Caco-2 (cell line): ENCODE results near the gene HACD2. TPM values are rescaled to one million over a fixed set of nuclear protein-coding genes. Genes with fewer than 3 reads are reported as not detected.

Experiments
- BruUV-seq: library from RNA; stranded (reverse); fragments of 400-500 nt; replicated peaks from 2 replicates; lab custom pipeline; 2021; lab: Mats Ljungman, UMichigan
- CTCF ChIA-PET: fragments of 300-600 bp; sonication (Branson Sonifier 250); formaldehyde crosslinking; loops from one replicate; lab custom pipeline; 2022; ENCODE audit warnings: antibody characterized with exemption; lab: Charles Lee
- POLR2A ChIA-PET: fragments of 300-600 bp; sonication (Branson Sonifier 250); formaldehyde crosslinking; loops from one replicate; lab custom pipeline; 2022; ENCODE audit warnings: antibody characterized with exemption; lab: Charles Lee
- DNase-seq, 2 experiments: peaks; one replicate each; pipeline versions ENCODE4 v3.0.0 to v3.0.0-alpha.2; 2020 to 2022
- H3K27me3 ChIP-seq: replicated peaks from 2 replicates; pipeline ENCODE4 v1.6.0; 2011; ENCODE audit warnings: low read length; ENCODE audit not compliant: control insufficient read depth, insufficient read depth
- H3K36me3 ChIP-seq: 2 replicates; pipeline ENCODE4 v1.5.1; 2011; ENCODE audit warnings: low read length; ENCODE audit not compliant: control insufficient read depth, insufficient read depth
- H3K4me1 ChIP-seq: fragments of 250-450 bp; sonication (Bioruptor Pico); 2 replicates; pipeline ENCODE4 v1.5.1; 2020; ENCODE audit warnings: mild to moderate bottlenecking
- H3K4me3 ChIP-seq: 2 replicates; pipeline ENCODE4 v1.5.1; 2011; ENCODE audit warnings: low read depth, mild to moderate bottlenecking, control low read depth, low read length
- H3K9me3 ChIP-seq: fragments of 250-450 bp; sonication (Bioruptor Pico); 2 replicates; pipeline ENCODE4 v1.5.1; 2020; ENCODE audit warnings: mild to moderate bottlenecking, moderate library complexity
- H3K27ac Mint-ChIP-seq: one replicate; pipeline ENCODE4 v1.8.0; 2022; ENCODE audit warnings: mixed read lengths; ENCODE audit not compliant: unreplicated experiment
- H3K27me3 Mint-ChIP-seq: one replicate; pipeline ENCODE4 v1.8.0; 2022; ENCODE audit warnings: mixed read lengths; ENCODE audit not compliant: insufficient read depth, unreplicated experiment
- H3K36me3 Mint-ChIP-seq: one replicate; pipeline ENCODE4 v1.8.0; 2022; ENCODE audit warnings: mild to moderate bottlenecking, mixed read lengths; ENCODE audit not compliant: insufficient read depth, unreplicated experiment
- H3K4me1 Mint-ChIP-seq: one replicate; pipeline ENCODE4 v1.8.0; 2022; ENCODE audit warnings: low read depth, mixed read lengths; ENCODE audit not compliant: unreplicated experiment
- H3K4me3 Mint-ChIP-seq: one replicate; pipeline ENCODE4 v1.8.0; 2022; ENCODE audit warnings: mild to moderate bottlenecking, moderate library complexity, mixed read lengths; ENCODE audit not compliant: unreplicated experiment
- H3K9me3 Mint-ChIP-seq: one replicate; pipeline ENCODE4 v1.8.0; 2022; ENCODE audit warnings: mixed read lengths; ENCODE audit not compliant: unreplicated experiment
- intact Hi-C: fragments of 100-400 bp; cut with micrococcal nuclease; formaldehyde crosslinking; loops from one replicate; pipeline ENCODE4 v1.10.0; 2022; ENCODE audit not compliant: unreplicated experiment
- total RNA-seq: library from RNA; stranded (reverse); gene quantifications from 2 replicates; pipeline ENCODE4 v1.2.3, GENCODE V29; 2022
- TF ChIP-seq, protein P1 (sequence below), 2 experiments: fragments of 200-600 bp in 1 of 2; IDR thresholded peaks; 1 replicate in 1 of 2; 2 replicates in 1 of 2; pipeline versions ENCODE4 v1.5.1 to v1.8.0; 2011 to 2022; ENCODE audit warnings: antibody characterized with exemption in 1 of 2, control low read depth in 1 of 2, inconsistent platforms in 1 of 2, low read depth in 1 of 2, low read length in 1 of 2, mild to moderate bottlenecking in 1 of 2, moderate library complexity in 1 of 2; ENCODE audit not compliant: insufficient read depth in 1 of 2, severe bottlenecking in 1 of 2, unreplicated experiment in 1 of 2

Gene HACD2
- total RNA-seq, 1 experiment from 2014 or later, result 92.5 TPM

DNA sequence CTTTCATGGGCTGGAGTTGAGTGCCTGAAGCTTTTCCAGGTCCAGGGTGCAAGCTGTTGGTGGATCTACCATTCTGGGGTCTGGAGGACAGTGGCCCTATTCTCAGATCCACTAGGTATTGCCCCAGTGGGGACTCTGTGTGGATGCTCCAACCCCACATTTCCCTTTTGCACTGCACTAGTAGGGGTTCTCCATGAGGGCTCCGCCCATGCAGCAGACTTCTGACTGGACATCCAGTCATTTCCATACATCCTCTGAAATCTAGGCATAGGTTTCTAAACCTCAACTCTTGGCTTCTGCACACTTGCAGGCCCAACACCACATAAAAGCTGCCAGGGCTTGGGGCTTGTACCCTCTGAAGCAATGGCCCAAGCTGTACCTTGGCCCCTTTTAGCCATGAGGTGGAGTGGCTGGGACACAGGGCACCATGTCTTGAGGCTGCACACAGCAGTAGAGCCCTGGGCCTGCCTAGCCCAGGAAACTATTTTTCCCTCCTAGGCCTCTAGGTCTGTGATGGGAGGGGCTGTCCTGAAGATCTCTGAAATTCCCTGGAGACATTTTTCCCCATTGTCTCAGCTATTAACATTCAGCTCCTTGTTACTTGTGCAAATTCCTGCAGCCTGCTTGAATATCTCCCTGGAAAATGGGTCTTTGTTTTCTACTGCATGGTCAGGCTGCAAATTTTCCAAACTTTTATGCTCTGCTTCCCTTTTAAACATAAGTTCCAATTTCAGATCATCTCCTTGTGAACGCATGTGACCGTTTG lies 6.0 kb upstream of the HACD2 start:
- H3K27me3 ChIP-seq, result no peaks in the 10 kb centered on the region
- H3K36me3 ChIP-seq, result peaks cover 2% of the 10 kb centered on the region; the same call in 1 of the 2 replicates
- TF ChIP-seq, protein P1, sequence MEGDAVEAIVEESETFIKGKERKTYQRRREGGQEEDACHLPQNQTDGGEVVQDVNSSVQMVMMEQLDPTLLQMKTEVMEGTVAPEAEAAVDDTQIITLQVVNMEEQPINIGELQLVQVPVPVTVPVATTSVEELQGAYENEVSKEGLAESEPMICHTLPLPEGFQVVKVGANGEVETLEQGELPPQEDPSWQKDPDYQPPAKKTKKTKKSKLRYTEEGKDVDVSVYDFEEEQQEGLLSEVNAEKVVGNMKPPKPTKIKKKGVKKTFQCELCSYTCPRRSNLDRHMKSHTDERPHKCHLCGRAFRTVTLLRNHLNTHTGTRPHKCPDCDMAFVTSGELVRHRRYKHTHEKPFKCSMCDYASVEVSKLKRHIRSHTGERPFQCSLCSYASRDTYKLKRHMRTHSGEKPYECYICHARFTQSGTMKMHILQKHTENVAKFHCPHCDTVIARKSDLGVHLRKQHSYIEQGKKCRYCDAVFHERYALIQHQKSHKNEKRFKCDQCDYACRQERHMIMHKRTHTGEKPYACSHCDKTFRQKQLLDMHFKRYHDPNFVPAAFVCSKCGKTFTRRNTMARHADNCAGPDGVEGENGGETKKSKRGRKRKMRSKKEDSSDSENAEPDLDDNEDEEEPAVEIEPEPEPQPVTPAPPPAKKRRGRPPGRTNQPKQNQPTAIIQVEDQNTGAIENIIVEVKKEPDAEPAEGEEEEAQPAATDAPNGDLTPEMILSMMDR (IDR thresholded peaks at IDR 0.05; ENCODE audit: insufficient read depth in 1 of 2, low read depth in 1 of 2, low read length in 1 of 2, severe bottlenecking in 1 of 2, unreplicated experiment in 1 of 2), result no peak
- DNase-seq, result peak in 1 of 2 experiments; percentile 15
- no peak overlapping the region for H3K4me3 ChIP-seq
- peaks cover 39% of the 10 kb centered on the region for H3K9me3 ChIP-seq
- ChIA-PET CTCF (no interaction called here), POLR2A (no interaction called here)
- Mint-ChIP-seq H3K27ac (no peak overlapping the region), H3K4me3 (no peak overlapping the region), H3K9me3 (peaks cover 22% of the 10 kb centered on the region), H3K27me3 (no peaks in the 10 kb centered on the region), H3K36me3 (no peaks in the 10 kb centered on the region), H3K4me1 (no peaks in the 10 kb centered on the region)
- BruUV-seq, result no TSS peak
- peaks cover 16% of the 10 kb centered on the region for H3K4me1 ChIP-seq
- intact Hi-C loops, result no loop called here

DNA sequence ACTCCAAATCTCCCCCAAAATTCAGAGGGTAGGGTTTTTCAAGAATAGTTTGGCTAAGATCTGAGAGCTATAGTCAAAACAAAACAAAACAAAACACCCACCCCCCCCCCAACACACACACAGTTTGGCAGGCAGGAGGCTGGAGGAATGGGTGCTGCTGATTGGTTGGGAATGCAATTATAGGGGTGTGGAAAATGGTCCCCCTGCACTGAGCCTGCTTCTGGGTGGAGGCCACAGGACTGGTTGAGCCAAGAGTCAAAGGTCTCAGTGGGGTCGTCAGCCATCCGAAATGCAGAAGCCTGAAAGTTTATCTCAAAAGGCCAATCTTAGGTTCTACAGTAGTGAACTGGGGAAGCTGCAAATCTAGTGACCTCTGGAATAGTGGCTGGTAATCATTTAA lies 2.5 kb upstream of the HACD2 start:
- Histone ChIP-seq H3K4me1 (peaks cover 22% of the 10 kb centered on the region), H3K9me3 (peaks cover 39% of the 10 kb centered on the region), H3K36me3 (peaks cover 2% of the 10 kb centered on the region), H3K27me3 (no peaks in the 10 kb centered on the region), H3K4me3 (no peak overlapping the region)
- POLR2A ChIA-PET, result interaction anchor here (2.8 kb wide), 1 partner anchor 19 kb away, joined by 22 read pairs; no protein-coding TSS in a partner anchor
- intact Hi-C loops, result no loop called here
- peaks cover 16% of the 10 kb centered on the region for H3K9me3 Mint-ChIP-seq
- H3K4me3 Mint-ChIP-seq, result no peak overlapping the region
- peak overlapping the region; percentile 73 for H3K27ac Mint-ChIP-seq
- peak; percentile 9 to 49 for DNase-seq
- CTCF ChIA-PET, result no interaction called here
- peaks cover 10% of the 10 kb centered on the region for H3K36me3 Mint-ChIP-seq
- TF ChIP-seq, protein P1 (IDR thresholded peaks at IDR 0.05; ENCODE audit: insufficient read depth in 1 of 2, low read depth in 1 of 2, low read length in 1 of 2, severe bottlenecking in 1 of 2, unreplicated experiment in 1 of 2), result no peak
- peaks cover 11% of the 10 kb centered on the region for H3K4me1 Mint-ChIP-seq
- H3K27me3 Mint-ChIP-seq, result no peaks in the 10 kb centered on the region
- BruUV-seq, result no TSS peak

DNA sequence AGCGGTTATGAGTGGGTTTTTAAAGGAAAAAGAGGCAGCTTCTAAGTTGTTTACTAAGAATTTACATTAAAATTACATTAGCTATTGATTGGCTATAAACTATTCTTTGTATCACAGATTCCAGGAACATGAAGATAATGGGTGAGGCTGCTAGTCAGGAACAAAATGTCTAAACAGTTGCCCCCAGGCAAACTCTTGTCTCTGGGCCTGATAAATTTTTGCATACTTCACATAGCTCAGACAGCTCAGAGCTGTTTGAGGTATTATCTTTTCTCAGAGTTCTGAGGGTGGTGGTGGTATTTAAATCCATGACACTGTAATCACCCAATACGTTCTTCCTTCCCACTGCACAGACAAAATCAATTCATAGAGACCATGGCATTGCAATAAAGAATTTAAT lies 2.1 kb upstream of the HACD2 start:
- CTCF ChIA-PET, result interaction anchor here (1.5 kb wide), 1 partner anchor 19 kb away, joined by 4 read pairs; no protein-coding TSS in a partner anchor
- H3K36me3 Mint-ChIP-seq, result peaks cover 14% of the 10 kb centered on the region
- DNase-seq, result peak; percentile 69 to 77
- peaks cover 12% of the 10 kb centered on the region for H3K4me1 Mint-ChIP-seq
- Histone ChIP-seq H3K4me1 (peaks cover 22% of the 10 kb centered on the region), H3K27me3 (no peaks in the 10 kb centered on the region), H3K36me3 (peaks cover 2% of the 10 kb centered on the region), H3K4me3 (peak overlapping the region; percentile 71), H3K9me3 (peaks cover 39% of the 10 kb centered on the region)
- BruUV-seq, result no TSS peak
- H3K4me3 Mint-ChIP-seq, result no peak overlapping the region
- intact Hi-C loops, result no loop called here
- peaks cover 11% of the 10 kb centered on the region for H3K9me3 Mint-ChIP-seq
- POLR2A ChIA-PET, result interaction anchor here (0.7 to 2.8 kb wide), 3 partner anchors 19 to 1120 kb away, joined by 3 to 22 read pairs (median 3); no protein-coding TSS in a partner anchor
- H3K27ac Mint-ChIP-seq, result peak overlapping the region; percentile 73
- TF ChIP-seq, protein P1 (IDR thresholded peaks at IDR 0.05; ENCODE audit: insufficient read depth in 1 of 2, low read depth in 1 of 2, low read length in 1 of 2, severe bottlenecking in 1 of 2, unreplicated experiment in 1 of 2), result no peak
- H3K27me3 Mint-ChIP-seq, result no peaks in the 10 kb centered on the region
